Kidney epithelial cell (primary cell): ENCODE results near the gene MCUR1. TPM values are rescaled to one million over a fixed set of nuclear protein-coding genes. Genes with fewer than 3 reads are reported as not detected.

Source experiments
- DNase-seq: peaks from one replicate; pipeline ENCODE4 v3.0.0-alpha.2; 2010; ENCODE audit warnings: low read depth
- H3K27me3 ChIP-seq: 2 replicates; pipeline ENCODE4 v1.6.0; 2011; ENCODE audit warnings: low read length; ENCODE audit not compliant: control insufficient read depth, insufficient read depth
- H3K36me3 ChIP-seq: 2 replicates; pipeline ENCODE4 v1.5.1; 2011; ENCODE audit warnings: low read length; ENCODE audit not compliant: control insufficient read depth, insufficient read depth
- H3K4me3 ChIP-seq: 2 replicates; pipeline ENCODE4 v1.5.1; 2011; ENCODE audit warnings: low read depth, mild to moderate bottlenecking, control low read depth, low read length
- CTCF ChIP-seq: IDR thresholded peaks from 2 replicates; pipeline ENCODE4 v1.5.1; 2011; ENCODE audit warnings: mild to moderate bottlenecking, moderate library complexity, low read length, control low read depth, inconsistent platforms; ENCODE audit not compliant: insufficient read depth, poor library complexity, severe bottlenecking
- total RNA-seq: library from RNA; depleted of rRNA; stranded (reverse); fragments of >200 nt; gene quantifications from 2 replicates; pipeline ENCODE4 v1.2.3, GENCODE V29; 2015

The MCUR1 gene
- total RNA-seq, 1 donor from 2014 or later = 15.0 TPM

- DNase-seq = peak; percentile 10
- Histone ChIP-seq H3K27me3 (no peaks in the 10 kb centered on the region), H3K36me3 (no peaks in the 10 kb centered on the region), H3K4me3 (no peak overlapping the region)
- no peak for TF ChIP-seq CTCF
These were observed 51.5 kb downstream of the MCUR1 start for GRCh38 chr6:13762611-13763441.

GRCh38 chr6:13761361-13762036 lies 52.9 kb downstream of the MCUR1 start:
- DNase-seq = no peak
- no peak overlapping the region for H3K4me3 ChIP-seq
- H3K36me3 ChIP-seq = no peaks in the 10 kb centered on the region
- H3K27me3 ChIP-seq = no peaks in the 10 kb centered on the region
- TF ChIP-seq CTCF = no peak

- H3K36me3 ChIP-seq = no peaks in the 10 kb centered on the region
- no peak for TF ChIP-seq CTCF
- H3K4me3 ChIP-seq = no peak overlapping the region
- no peak for DNase-seq
- no peaks in the 10 kb centered on the region for H3K27me3 ChIP-seq
These were observed 53.8 kb downstream of the MCUR1 start for GRCh38 chr6:13760307-13761304.

- TF ChIP-seq CTCF = no peak
These were observed 55.3 kb downstream of the MCUR1 start for GRCh38 chr6:13759025-13759424.

GRCh38 chr6:13754644-13755043 lies 59.7 kb downstream of the MCUR1 start:
- Histone ChIP-seq H3K27me3 (no peaks in the 10 kb centered on the region), H3K36me3 (no peaks in the 10 kb centered on the region), H3K4me3 (no peak overlapping the region)
- DNase-seq = no peak
- TF ChIP-seq CTCF = no peak

More at GRCh38 chr6:13759025-13759424, 55.3 kb downstream of the MCUR1 start:
- Histone ChIP-seq H3K27me3 (no peaks in the 10 kb centered on the region), H3K4me3 (no peak overlapping the region), H3K36me3 (no peaks in the 10 kb centered on the region)
- DNase-seq = no peak
